Astrocyte of the cerebellum (primary cell): ENCODE measurements around the gene USH1G.

ENCODE experiments used
- DNase-seq: peaks from one replicate; pipeline ENCODE4 v3.0.0-alpha.2; 2011; ENCODE audit warnings: low read depth
- H3K4me3 ChIP-seq: 2 replicates; pipeline ENCODE4 v1.5.1; 2011; ENCODE audit warnings: mild to moderate bottlenecking, low read depth, low read length, moderate library complexity
- in situ Hi-C: cut with HindIII; loops from 2 replicates; pipeline ENCODE4 v1.10.0; 2017; ENCODE audit warnings: low sequenced_read_pairs
- TF ChIP-seq, protein P1 (sequence below): IDR thresholded peaks from 2 replicates; pipeline ENCODE4 v1.5.1; 2012; ENCODE audit warnings: low read length, low read depth, moderate library complexity, mild to moderate bottlenecking; ENCODE audit errors: missing control alignments

The USH1G gene

DNA sequence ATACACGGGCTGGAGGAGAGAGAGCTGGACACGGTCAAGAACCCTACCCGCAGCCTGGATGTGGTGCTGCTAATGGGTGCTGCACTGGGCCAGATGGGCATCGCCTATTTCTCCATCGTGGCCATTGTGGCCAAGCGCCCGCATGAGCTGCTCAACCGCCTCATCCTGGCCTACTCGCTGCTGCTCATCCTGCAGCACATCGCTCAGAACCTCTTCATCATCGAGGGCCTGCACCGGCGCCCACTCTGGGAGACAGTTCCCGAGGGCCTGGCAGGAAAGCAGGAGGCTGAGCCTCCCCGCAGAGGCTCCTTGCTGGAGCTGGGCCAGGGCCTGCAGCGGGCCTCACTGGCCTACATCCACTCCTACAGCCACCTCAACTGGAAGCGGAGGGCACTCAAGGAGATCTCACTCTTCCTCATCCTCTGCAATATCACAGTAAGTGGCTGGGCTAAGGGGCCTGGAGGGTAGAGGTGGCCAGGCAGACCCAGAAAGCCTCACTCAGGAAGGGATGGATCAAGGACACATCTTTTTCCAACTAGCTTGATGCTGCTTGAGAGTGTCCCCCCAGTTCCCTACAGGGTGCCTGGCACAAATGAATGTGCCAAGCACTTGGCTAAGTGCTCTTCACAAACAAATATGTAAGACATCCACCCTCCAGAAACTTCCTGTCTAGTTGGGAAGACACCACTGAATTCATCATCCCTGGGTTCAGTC, 24.1 kb upstream of the USH1G start:
- in situ Hi-C loops, result no loop called here
- DNase-seq, result no peak
- TF ChIP-seq, protein P1, sequence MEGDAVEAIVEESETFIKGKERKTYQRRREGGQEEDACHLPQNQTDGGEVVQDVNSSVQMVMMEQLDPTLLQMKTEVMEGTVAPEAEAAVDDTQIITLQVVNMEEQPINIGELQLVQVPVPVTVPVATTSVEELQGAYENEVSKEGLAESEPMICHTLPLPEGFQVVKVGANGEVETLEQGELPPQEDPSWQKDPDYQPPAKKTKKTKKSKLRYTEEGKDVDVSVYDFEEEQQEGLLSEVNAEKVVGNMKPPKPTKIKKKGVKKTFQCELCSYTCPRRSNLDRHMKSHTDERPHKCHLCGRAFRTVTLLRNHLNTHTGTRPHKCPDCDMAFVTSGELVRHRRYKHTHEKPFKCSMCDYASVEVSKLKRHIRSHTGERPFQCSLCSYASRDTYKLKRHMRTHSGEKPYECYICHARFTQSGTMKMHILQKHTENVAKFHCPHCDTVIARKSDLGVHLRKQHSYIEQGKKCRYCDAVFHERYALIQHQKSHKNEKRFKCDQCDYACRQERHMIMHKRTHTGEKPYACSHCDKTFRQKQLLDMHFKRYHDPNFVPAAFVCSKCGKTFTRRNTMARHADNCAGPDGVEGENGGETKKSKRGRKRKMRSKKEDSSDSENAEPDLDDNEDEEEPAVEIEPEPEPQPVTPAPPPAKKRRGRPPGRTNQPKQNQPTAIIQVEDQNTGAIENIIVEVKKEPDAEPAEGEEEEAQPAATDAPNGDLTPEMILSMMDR, result no peak
- H3K4me3 ChIP-seq, result no peak overlapping the region

DNA sequence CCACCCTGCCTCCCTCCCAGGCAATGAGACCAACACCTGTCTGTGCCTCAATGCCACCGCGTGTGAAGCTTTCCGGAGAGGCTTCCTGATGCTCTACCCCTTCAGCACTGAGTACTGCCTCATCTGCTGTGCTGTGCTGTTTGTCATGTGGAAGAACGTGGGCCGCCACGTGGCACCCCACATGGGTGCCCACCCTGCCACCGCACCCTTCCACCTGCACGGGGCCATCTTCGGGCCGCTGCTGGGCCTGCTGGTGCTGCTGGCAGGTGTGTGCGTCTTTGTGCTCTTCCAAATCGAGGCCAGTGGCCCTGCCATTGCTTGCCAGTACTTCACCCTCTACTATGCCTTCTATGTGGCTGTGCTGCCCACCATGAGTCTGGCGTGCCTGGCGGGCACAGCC, 23.6 kb upstream of the USH1G start:
- DNase-seq, result no peak
- in situ Hi-C loops, result no loop called here
- no peak overlapping the region for H3K4me3 ChIP-seq
- TF ChIP-seq, protein P1, result no peak

DNA sequence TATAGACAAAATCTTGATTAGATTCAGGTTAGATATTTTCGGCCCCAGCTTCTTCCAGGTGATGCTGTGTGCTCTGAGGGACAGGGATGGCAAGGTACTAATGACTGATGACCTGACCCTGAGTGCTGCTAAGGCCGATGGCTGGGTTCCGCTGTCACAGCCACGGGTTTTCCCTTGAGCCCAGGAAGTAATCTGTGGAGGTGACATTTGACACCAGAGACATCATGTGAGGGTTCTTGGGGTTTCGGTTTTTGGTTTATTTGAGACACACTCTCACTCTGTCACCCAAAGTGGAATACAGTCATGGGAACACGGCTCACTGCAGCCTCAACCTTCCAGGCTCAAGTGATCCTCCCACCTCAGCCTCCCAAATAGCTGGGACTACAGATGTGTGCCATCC, 22.5 kb upstream of the USH1G start:
- in situ Hi-C loops, result no loop called here
- no peak overlapping the region for H3K4me3 ChIP-seq
- no peak for DNase-seq
- TF ChIP-seq, protein P1, result no peak

DNA sequence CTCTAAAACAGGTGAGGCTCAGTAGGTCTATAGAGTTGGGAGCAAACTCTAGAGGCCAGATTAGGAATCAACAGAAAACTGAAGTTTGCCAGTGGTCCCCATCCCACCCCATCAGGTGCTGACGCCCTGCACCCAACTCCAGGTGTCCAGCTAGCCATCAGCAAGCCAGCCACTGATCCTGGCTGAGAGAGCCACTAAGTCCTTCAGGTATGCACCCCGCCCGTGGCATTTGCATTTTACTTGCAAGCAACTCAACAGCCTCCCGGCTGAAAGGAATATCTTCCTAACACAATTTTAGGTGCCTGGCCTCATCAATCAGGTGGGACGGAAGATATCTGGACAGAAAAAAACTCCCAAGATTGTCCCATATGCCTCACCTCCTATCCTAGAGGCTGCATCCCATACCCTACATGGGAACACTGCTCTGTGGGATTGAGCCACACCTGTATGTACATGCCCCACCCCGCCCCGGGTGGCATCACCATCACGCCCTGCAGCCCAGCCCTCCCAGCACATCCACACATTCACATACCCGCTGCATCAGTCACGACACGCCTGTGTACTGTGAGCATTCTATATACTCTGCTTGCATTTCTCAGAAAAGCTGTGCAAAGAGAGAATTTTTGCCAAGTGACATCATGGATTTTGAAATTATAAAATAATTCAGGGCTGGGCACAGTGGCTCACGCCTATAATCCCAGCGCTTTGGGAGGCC, 20.9 kb upstream of the USH1G start:
- in situ Hi-C loops, result no loop called here
- no peak for DNase-seq
- H3K4me3 ChIP-seq, result no peak overlapping the region
- TF ChIP-seq, protein P1, result no peak

DNA sequence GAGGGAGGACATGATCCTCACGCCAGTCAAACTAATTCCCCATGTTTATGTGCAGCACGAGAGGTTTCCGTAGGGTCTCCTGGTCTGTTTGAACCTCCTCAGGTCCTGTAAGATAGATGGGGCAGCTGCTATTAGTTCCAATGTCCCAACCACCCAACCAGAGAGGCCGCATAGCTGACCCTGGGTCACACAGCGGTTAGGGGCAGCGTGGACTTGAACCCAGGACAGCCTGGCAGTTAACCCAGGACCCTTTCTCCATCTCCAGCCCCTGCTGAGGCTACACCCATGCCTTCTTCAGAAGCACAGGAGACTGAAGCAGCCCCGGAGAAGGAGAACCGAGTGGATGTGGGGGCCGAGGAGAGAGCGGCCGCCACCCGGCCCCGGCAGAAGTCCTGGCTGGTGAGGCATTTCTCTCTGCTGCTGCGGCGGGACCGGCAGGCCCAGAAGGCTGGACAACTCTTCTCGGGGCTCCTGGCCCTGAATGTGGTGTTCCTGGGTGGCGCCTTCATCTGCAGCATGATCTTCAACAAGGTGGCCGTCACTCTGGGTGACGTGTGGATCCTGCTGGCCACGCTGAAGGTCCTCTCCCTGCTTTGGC, 18.2 kb upstream of the USH1G start:
- DNase-seq, result no peak
- in situ Hi-C loops, result no loop called here
- TF ChIP-seq, protein P1, result no peak
- H3K4me3 ChIP-seq, result no peak overlapping the region

DNA sequence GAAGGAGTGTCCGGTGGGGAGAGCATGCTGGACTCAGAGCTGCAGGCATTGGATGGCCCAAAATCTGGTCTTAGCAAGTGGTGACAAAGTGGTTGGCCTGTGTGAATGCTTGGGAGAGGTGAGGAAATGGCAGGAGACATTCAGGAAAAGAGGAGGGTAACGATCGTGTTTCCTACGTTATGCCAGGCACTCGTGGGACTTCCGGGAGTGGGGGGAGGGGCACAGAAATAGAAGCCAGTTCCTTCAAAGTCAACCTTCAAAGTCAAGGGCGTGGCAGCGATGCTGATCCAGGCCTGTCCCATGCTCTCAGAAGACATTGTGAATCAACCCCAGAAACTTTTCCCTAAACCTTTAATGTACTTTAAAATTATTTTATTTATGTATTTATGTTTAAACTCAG, 16.5 kb upstream of the USH1G start:
- DNase-seq, result no peak
- in situ Hi-C loops, result no loop called here

More for the DNA sequence above, 16.5 kb upstream of the USH1G start:
- TF ChIP-seq, protein P1, result no peak
- H3K4me3 ChIP-seq, result no peak overlapping the region
